ENCODE results near the gene POU2F1.
"Not testable (repeated sequence)": the region's sequence is repeated elsewhere in the genome, so short reads cannot be mapped to it uniquely, and the experiment has no call there.

Gene POU2F1

DNA sequence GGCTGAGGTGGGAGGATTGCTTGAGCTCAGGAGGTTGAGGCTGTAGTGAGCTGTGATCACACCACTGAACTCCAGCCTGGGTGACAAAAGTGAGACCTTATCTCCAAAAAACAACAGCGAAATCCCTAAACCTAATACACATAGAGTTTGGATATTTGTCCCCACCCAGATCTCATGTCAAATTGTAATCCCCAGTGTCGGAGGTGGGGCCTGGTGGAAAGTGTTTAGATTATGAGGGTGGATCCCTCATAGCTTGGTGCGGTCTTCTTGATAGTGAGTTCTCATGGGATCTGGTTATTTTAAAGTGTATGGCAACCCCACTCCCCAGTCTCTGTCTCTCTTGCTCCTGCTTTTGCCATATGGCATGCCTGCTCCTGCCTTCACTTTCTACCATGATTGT is 94.0 kb downstream of the POU2F1 start:
- DNase-seq (ENCODE audit: low read depth) = no peak

DNA sequence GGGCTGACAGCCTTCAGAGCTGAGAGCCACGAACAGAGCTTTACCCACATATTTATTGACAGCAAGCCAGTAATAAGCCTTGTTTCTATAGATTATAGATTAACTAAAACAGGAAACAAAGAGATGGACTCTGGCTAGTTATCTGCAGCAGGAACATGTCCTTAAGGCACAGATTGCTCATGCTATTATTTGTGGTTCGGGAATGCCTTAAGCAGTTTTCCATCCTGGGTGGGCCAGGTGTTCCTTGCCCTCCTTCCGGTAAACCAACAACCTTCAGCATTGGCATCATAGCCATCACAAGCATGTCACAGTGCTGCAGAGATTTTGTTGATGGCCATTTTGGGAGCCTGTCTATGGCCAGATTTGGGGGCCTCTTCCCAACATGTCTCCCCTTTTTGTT is 96.8 kb downstream of the POU2F1 start:
- no peak for DNase-seq (ENCODE audit: low read depth)

DNA sequence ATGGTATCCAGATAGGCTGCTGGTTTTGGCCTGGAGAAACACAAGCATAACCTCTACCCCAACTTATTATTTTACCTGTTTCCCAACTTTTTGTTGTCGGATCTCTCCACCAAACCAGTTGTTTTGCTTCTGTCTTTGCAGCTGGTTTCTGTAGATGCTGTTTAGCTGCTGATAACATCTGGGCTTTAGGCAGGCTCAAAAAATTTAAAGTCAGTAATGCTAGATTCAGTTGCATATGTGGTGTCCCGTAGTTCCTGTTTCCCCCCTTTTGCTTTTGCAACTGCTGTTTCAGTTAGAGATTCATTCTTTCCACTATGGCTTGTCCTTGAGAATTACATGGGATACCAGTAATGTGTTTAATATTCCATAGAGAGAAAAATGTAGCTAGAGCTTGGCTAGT is 98.5 kb downstream of the POU2F1 start:
- not testable (repeated sequence) for DNase-seq (ENCODE audit: low read depth)

DNA sequence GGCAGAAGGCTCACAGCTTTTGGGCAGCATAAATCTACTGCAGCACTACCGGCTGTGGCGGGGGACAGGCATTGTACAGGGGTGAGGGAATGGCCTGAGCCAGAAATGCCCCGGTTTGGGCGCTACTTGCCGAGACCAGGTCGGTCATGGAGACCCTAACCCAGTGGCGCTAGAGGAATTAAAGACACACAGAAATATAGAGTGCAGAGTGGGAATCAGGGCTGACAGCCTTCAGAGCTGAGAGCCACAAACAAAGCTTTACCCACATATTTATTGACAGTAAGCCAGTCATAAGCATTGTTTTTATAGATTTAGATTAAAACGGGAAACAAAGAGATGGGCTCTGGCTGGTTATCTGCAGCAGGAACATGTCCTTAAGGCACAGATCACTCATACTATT is 101.8 kb downstream of the POU2F1 start:
- DNase-seq (ENCODE audit: low read depth) = no peak

DNA sequence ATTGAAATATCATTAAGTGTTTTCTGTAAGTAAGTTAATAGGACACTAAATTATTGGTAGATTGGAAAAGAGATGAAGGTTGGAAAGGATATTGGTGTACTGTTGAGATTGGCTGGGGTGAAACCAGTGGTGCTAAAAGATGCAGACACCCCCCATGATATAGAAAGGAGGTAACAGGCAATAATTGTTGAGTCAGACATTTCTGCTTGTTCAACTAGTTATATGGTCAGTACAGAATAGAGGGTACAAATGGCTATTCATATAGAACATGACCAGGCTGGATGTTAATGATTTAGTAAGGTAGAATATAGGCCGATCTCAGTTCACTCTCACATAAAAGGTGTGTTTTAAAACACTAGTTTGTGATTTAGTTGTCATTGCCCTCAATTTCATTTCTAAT is 104.5 kb downstream of the POU2F1 start:
- DNase-seq (ENCODE audit: low read depth) = no peak

DNA sequence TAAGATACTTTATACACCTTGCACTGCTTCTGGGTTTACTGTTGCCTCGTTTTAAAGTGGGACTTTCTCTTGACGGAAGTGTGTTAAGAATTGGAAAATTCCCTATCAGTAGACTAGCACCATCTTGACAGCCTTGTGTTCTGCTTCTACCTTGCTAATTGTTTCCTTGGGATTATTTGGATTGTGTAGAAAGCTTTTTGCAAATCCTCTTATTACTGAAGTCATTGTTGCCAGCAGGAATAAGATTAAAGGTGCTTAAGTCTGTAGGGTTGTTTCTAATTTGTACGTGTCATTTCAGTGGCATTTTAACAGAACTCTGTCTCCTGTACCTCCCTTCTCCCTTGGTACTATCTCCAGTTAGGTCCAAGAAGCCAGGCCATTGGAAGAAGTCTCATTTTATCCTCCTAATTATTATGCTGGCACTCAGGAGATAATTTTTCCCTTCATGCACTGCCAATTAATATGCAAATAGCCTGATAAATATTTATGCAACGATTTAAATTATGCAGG is 107.7 kb downstream of the POU2F1 start:
- no peak for DNase-seq (ENCODE audit: low read depth)

DNA sequence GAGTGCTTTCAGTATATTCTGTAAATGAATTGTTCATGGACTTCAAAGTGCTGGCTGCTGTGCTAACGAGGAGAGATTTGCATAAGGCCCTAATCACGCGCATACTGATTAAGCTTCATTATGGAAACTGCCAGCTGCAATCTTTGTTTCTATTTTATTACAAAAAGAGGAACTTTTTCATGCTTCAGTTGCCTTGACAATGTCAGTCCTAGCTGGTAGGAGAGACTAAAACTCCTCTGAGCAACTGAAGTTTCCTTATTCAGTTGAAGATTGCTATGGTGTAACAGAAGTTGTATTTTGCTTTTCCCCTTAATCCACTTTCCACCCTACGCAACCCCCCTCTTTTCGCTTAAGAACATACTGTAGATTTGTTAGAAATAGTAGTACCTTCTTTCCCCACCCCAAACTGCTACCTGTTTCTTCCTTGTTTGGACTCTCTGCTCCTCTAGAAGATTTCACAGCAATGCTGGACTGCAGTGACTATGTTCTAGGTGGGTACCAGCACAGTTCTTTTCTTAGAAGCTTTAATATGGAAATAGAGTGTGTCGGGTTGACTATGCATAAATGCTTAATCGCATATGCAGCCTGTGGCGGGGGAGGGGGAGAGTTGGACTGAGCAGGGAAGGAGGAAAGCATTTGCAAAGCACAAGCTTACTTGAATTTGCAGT is 108.3 kb downstream of the POU2F1 start:
- DNase-seq (ENCODE audit: low read depth) = no peak

DNA sequence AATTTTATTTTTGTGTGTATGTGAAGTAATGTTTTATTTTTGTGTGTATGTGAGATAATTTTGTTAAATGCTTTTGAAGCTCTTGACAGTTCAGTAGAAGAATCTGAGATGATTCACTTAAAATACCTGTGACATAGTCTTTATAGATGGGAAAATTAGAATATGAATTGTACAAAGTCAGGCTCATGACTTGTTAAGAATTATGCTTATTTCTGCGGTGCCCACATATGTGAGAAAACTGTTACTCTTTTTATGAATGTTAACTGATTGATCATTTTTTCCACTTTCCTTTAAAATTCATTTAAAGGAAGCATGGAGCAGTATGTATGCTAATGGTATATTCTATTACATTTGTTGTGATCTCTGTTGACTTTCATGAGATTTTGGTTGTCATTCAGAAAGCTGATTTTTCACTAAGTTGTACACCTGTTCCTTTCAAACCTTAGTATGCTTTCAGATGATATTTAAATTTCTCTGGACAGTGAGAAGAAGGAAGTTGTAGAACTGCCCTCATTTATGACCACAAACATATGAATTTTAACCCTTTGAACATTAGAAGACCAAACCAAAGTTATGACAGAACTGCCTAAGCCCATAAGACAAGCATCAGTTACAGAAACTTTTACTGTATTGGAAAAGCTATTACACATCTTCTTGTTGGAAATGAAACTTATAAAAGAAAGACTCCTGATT is 110.1 kb downstream of the POU2F1 start:
- DNase-seq (ENCODE audit: low read depth) = no peak

DNA sequence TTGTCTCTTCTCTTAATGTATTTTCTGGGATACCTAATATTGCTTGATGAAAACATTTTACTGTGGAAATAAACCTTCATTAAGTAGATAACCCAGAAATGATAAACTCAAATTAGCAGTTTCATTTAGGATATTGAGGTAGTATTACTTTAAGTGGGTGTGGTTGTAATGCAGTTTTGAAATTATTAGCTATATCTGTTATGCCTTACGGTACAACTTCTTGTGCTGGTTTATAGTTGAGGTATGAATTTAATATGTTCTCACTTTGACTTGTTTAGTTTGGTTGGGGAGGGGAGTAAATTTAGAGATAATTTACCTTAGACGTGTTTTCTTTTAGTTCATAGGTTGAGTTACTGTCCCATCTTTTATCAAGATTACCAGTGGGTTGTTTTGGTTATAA is 111.0 kb downstream of the POU2F1 start:
- DNase-seq (ENCODE audit: low read depth) = no peak

DNA sequence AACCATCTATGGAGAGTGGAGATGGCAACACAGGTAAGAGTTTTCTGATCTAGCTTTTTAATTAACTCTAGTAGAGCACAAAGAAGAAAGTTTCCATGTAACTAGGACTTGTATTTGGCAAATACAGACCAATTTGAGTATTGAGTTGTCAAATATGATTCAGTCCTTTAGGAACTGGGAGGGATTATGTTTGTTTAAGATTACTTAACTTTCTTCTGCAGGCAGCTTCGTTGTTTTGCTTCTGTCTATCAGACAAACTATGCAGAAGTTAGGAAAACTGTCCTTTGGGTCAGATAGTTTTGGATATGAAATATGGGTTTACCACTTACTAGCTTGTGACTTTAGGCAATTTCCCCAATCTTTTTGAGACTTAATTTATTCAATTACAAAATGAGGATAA is 111.8 kb downstream of the POU2F1 start:
- DNase-seq (ENCODE audit: low read depth) = no peak

DNA sequence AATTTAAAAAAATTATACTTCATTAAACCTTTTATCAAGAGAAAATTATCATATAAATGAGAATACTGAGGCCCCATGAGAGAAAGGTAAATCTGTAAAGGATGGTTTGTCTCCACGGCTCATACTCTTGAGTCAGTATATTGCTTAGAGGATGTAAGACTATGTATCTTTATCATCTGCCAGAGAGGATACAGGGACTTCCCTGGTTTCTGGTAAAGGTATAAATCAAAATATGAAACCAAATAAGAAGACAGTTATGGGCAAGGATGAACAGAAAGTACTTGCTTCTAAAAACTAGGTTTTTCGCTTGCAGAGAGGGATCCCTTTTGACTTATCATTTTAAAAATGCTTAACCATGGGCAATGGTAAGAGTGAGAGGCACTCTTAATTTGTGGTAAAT is 112.4 kb downstream of the POU2F1 start:
- no peak for DNase-seq (ENCODE audit: low read depth)

DNA sequence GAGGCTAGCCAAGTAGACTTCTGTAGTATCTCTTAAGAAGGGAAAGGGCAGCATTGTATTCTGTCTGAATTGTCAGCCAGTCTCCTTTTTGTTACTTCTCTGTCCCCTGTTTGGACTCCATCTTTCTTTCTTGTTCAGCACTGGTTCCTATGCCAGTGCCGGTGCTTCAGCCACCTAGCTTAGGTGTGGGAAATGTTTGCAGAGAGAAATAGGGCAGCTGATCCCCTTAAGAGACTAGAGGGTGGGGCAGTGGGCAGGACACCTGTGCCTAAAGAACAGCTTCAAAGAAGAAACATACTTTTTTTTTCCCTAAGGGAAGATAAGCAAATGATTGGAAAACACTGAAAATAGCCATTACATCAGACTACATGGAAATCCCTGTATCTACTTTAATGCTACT is 113.0 kb downstream of the POU2F1 start:
- DNase-seq (ENCODE audit: low read depth) = no peak

DNA sequence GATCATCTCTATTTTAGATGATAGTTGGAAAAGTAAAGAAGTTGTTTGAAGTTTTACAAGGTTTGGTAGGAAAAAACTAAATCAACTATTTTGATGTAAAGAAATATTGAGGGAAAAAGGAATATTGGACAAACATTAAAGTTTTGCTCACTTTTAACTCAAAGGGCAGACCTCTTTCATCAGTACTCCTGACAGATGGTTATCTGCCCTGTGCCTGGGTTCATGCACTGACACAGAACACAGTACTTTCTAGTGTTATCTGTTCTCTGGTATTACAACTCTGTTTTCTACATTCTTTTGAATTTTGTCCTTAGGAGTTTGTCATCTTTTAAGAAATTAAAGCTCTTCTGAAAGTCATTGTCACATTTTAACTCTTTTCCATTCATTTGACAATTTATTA is 118.7 kb downstream of the POU2F1 start:
- no peak for DNase-seq (ENCODE audit: low read depth)

DNA sequence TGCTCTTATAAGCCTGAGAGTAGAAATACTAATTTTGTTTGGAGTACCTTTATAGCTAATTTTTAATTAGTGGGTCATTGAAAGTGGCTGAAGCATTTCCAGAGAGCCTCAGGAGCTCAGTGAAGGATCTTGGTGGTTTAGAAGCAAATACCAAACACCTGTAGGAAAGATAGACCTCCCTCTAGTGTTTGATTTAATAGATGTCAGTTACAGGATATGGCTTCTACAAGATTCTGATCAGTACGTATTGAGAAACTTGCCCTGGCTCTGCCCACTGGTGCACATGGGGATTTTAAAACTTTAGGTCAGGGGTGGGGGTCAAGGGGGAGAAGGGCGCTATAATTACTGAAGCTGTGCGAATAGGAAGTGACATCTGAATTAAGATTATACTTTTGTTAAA is 122.2 kb downstream of the POU2F1 start:
- no peak for DNase-seq (ENCODE audit: low read depth)

DNA sequence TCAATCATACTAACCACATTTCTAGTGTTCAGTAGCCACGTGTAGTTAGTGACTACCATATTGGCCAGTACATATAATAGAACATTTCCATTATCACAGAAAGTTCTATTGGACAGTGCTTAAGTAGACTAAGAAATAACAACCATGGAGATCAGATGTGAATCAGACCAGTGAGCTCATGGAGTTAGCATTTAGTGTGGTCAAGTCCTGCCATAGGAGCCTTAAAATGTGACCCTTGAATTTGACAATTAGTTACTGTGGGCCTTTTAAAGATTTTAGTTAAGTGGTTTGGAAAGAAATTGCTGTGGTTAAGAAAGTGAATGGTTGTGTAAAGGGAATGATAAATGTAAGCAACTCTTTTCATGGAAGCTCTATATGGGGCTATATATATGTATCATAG is 123.4 kb downstream of the POU2F1 start:
- DNase-seq (ENCODE audit: low read depth) = no peak

DNA sequence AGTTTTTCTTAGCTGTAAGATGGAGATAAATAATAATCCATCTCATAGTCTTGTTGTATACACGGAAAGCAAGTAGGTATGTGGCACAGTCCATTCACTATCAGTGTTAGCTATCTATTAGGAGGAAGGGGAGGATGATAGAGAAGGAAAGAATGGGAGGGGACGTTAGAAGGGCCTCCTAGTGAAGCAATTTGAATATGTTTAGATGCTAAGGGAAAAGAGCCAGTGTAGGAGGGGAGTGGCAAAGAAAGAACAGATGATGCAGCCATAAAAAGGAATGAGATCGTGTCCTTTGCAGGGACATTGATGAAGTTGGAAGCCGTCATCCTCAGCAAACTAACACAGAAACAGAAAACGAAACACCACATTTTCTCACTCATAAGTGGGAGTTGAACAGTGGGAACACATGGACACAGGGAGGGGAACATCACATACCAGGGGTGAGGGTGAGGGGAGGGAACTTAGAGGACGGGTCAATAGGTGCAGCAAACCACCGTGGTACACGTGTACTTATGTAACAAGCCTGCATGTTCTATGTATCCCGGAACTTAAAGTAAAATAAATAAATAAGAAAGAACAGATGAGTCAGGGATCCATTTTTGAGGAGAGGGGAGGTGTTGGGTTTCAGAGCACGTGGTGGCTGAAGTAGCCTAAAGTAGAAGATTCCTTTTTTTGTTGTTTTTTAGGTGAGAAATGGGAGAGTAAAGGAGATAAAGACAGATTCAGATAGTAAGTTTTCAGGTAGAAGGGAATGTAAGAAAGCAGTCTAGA is 124.1 kb downstream of the POU2F1 start:
- DNase-seq (ENCODE audit: low read depth) = no peak

DNA sequence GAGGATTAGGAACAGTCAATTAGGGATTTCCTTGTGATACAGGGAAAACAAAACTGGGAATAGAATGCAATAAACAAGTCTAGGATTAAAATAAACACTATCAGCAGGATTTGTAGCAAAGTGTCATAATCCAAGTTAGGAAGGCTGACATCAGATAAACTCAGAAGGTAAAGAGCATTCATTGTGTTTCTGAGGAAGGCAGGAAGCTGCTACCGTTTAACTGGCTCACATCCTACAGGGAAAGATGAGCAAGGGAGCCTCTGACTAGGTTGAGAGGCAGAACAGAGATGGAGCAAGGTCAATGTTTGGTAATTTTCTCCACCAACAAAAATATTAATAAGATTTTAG is 124.7 kb downstream of the POU2F1 start:
- DNase-seq (ENCODE audit: low read depth) = no peak

DNA sequence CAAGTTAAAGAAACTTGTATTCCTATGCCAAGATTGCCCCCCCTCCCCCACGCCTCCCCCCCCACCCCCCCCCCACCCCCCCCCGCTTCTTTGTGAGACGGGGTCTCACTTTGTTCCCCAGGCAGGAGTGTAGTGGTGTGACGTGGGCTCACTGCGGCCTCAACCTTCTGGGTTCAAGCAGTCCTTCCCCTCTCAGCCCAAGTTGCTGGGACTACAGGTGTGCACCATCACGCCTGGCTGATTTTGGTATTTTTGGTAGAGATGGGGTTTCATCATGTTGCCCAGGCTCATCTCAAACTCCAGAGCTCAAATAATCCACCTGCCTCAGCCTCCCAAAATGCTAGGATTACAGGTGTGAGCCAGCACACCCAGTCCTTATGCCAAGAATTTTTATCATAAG is 136.6 kb downstream of the POU2F1 start:
- DNase-seq (ENCODE audit: low read depth) = no peak

DNA sequence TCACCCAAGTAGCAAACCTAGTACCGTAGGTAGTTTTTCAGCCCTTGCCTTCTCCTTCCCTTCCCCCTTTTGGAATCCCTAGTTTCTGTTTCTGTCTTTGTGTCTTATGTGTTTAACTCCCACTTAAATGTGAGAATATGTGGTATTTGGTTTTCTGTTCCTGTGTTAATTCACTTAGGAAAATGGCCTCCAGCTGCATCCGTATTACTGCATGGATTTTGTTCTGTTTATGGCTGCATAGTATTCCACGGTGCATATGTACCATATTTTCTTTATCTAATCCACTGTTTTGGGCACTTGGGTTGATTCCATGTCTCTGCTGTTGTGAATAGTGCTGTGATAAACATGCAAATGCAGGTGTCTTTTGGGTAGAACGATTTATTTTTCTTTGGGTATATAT is 138.6 kb downstream of the POU2F1 start:
- no peak for DNase-seq (ENCODE audit: low read depth)

DNA sequence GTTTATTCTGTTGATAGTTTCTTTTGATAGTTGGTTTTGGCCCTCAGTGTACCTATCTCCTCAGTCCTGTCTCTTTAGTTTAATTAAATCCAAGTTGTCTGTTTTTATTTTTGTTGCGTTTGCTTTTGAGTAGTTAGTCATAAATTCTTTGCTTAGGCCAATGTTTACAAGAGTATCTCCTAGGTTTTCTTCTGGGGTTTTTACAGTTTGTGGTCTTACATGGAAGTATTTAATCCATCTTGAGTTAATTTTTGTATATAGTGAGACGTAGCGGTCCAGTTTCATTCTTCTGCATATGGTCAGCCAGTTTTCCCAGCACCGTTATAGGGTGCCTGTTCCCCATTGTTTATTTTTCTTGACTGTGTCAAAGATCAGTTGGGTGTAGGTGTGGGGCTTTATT is 139.4 kb downstream of the POU2F1 start:
- no peak for DNase-seq (ENCODE audit: low read depth)

DNA sequence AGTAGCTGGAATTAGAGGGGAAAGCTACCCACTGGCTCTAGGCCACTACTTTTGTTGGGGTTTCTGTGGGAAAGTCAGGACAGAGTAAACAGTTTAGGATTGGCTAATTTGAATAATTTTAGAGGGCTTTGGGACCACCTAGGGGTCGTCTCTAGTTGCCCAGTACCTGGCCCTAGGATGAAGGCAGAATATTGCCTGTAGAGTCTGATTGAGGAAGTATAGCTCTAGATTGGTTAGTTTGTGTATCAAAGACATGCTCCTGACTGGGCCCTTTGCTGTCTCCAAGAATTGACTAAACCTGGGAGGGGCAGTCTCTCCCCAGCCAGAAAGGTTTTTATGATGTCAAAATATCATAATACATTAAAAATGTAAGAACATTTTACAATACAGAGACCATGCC is 142.0 kb downstream of the POU2F1 start:
- no peak for DNase-seq (ENCODE audit: low read depth)

DNA sequence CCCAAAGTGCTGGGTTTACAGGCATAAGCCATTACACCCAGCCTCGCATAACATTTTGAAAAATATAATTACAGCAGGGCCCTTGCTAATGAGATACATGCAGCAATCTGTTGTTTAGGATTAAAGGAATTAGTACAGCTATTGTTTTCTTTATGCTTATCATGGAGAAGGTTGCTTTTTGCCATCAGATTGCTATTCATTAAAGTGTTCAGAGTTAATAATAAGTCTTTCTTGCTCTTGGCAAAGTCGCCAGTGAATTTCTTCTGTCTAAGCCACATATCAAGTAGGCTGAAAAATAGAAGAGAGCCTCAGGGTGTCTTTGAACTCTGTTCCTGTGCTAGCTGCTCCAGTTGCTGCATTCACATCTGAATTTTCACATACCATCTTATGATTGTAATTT is 144.1 kb downstream of the POU2F1 start:
- DNase-seq (ENCODE audit: low read depth) = no peak

DNA sequence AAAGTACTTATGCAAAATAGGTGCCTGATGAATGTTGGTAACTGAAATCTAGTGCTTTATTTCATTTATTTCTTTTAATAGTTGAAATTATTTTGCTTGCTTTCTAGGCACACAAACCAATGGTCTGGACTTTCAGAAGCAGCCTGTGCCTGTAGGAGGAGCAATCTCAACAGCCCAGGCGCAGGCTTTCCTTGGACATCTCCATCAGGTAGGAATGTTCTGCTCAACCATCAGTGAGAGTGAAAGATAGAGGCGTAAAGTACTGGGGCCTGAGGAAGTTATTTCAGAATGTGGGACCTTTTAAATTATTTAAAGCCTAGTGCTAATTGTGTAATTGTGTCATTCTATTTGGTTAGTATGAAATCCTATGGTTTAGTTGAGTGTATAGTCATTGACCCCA is 144.7 kb downstream of the POU2F1 start:
- no peak for DNase-seq (ENCODE audit: low read depth)
